ENCODE measurements around the gene EHMT1.

GRCh38 chr9:137674976-137675320 lies 56.1 kb downstream of the EHMT1 start:
- TF ChIP-seq, protein P1, sequence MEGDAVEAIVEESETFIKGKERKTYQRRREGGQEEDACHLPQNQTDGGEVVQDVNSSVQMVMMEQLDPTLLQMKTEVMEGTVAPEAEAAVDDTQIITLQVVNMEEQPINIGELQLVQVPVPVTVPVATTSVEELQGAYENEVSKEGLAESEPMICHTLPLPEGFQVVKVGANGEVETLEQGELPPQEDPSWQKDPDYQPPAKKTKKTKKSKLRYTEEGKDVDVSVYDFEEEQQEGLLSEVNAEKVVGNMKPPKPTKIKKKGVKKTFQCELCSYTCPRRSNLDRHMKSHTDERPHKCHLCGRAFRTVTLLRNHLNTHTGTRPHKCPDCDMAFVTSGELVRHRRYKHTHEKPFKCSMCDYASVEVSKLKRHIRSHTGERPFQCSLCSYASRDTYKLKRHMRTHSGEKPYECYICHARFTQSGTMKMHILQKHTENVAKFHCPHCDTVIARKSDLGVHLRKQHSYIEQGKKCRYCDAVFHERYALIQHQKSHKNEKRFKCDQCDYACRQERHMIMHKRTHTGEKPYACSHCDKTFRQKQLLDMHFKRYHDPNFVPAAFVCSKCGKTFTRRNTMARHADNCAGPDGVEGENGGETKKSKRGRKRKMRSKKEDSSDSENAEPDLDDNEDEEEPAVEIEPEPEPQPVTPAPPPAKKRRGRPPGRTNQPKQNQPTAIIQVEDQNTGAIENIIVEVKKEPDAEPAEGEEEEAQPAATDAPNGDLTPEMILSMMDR (IDR thresholded peaks at IDR 0.05; ENCODE audit: poor library complexity): no peak
- no peak for TF ChIP-seq EZH2 (IDR thresholded peaks at IDR 0.05; ENCODE audit: borderline replicate concordance)
